ENCODE measurements around the gene LANCL3. TPM values are rescaled to one million over a fixed set of nuclear protein-coding genes. Genes with fewer than 3 reads are reported as not detected.
"Not testable (repeated sequence)": the region's sequence is repeated elsewhere in the genome, so short reads cannot be mapped to it uniquely, and the experiment has no call there.

Gene LANCL3
- not detected for polyA plus RNA-seq (2012; ENCODE audit: insufficient read length, low read depth)

- TF ChIP-seq POLR2AphosphoS5 (IDR thresholded peaks at IDR 0.05; ENCODE audit: low read depth, low read length); REST (IDR thresholded peaks at IDR 0.05; ENCODE audit: insufficient read depth in 1 of 2, low read depth in 2 of 2, low read length in 2 of 2); TAF1 (IDR thresholded peaks at IDR 0.05; ENCODE audit: borderline replicate concordance, insufficient read depth, low read length): not testable (repeated sequence)
Observed at GRCh38 chrX:37571426-37572107, at the start of gene LANCL3. Gene LANCL3, plus strand, starts transcription at chrX:37571661. Its CDS starts 210 bp downstream, at chrX:37571871.

GRCh38 chrX:37541991-37542390, 29.5 kb upstream of the LANCL3 start:
- TF ChIP-seq TAF1 (IDR thresholded peaks at IDR 0.05; ENCODE audit: borderline replicate concordance, insufficient read depth, low read length) (no peak), SIN3A (IDR thresholded peaks at IDR 0.05; ENCODE audit: borderline replicate concordance, insufficient read depth, low read length) (no peak), REST (IDR thresholded peaks at IDR 0.05; ENCODE audit: insufficient read depth in 1 of 2, low read depth in 2 of 2, low read length in 2 of 2) (no peak), FOXP2 (optimal IDR thresholded peaks at IDR 0.05; ENCODE audit: borderline replicate concordance, extremely low read depth, extremely low read length, insufficient read depth) (no peak), POLR2AphosphoS5 (IDR thresholded peaks at IDR 0.05; ENCODE audit: low read depth, low read length) (no peak)

- TF ChIP-seq POLR2AphosphoS5 (IDR thresholded peaks at IDR 0.05; ENCODE audit: low read depth, low read length) (no peak), SIN3A (IDR thresholded peaks at IDR 0.05; ENCODE audit: borderline replicate concordance, insufficient read depth, low read length) (no peak), TAF1 (IDR thresholded peaks at IDR 0.05; ENCODE audit: borderline replicate concordance, insufficient read depth, low read length) (no peak), FOXP2 (optimal IDR thresholded peaks at IDR 0.05; ENCODE audit: borderline replicate concordance, extremely low read depth, extremely low read length, insufficient read depth) (no peak), REST (IDR thresholded peaks at IDR 0.05; ENCODE audit: insufficient read depth in 1 of 2, low read depth in 2 of 2, low read length in 2 of 2) (no peak)
Observed at GRCh38 chrX:37542791-37543190, 28.7 kb upstream of the LANCL3 start.

- TF ChIP-seq TAF1 (IDR thresholded peaks at IDR 0.05; ENCODE audit: borderline replicate concordance, insufficient read depth, low read length) (no peak), POLR2AphosphoS5 (IDR thresholded peaks at IDR 0.05; ENCODE audit: low read depth, low read length) (no peak), SIN3A (IDR thresholded peaks at IDR 0.05; ENCODE audit: borderline replicate concordance, insufficient read depth, low read length) (no peak), FOXP2 (optimal IDR thresholded peaks at IDR 0.05; ENCODE audit: borderline replicate concordance, extremely low read depth, extremely low read length, insufficient read depth) (no peak), REST (IDR thresholded peaks at IDR 0.05; ENCODE audit: insufficient read depth in 1 of 2, low read depth in 2 of 2, low read length in 2 of 2) (no peak)
Observed at GRCh38 chrX:37543324-37543723, 28.1 kb upstream of the LANCL3 start.
